ENCODE results near the gene VENTX.

DNA sequence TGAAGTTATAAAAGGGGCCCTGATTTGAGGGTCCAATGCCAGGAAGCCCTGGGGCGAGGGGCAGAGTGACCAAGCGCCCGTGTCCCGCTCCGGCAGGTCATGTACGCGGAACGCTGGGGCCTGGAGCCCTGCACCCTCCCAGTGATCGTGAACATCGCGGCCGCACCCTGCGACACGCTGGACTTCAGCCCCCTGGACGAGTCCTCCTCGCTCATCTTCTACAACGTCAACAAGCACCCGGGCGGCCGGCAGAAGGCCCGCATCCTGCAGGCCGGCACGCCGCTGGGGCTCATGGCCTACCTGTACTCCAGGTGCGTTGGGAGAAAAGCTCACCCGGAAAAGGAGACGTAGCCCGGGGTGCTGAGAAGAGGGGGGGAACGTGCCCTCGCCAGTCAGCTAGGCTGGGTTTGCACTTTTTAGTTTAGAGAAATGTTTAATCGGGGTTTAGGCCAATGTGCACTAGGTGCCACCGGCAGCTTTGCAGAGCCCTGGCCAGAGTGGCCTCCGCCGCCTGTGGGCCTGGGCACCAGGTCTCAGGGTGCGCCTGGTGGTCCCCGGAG is 30.5 kb upstream of the VENTX start:
- no peak for TF ChIP-seq CTCF (conservative IDR thresholded peaks at IDR 0.05; ENCODE audit: low read depth, low read length)
- no peak for TF ChIP-seq EZH2 (IDR thresholded peaks at IDR 0.05; ENCODE audit: low read length, unreplicated experiment)

Data from PC-3 (cell line).